Measurements from ENCODE around the gene RPS19.
"Not testable (repeated sequence)": the region's sequence is repeated elsewhere in the genome, so short reads cannot be mapped to it uniquely, and the experiment has no call there.

The RPS19 gene

GRCh38 chr19:41903193-41903953, 43.3 kb downstream of the RPS19 start:
- no peak for FAIRE-seq

GRCh38 chr19:41904118-41904870, 44.2 kb downstream of the RPS19 start:
- no peak for FAIRE-seq

GRCh38 chr19:41905273-41906002, 45.4 kb downstream of the RPS19 start:
- no peak for FAIRE-seq

GRCh38 chr19:41906271-41906670, 46.2 kb downstream of the RPS19 start:
- no peak for FAIRE-seq

GRCh38 chr19:41906916-41907680, 47.0 kb downstream of the RPS19 start:
- FAIRE-seq: no peak

- no peak for FAIRE-seq
Observed at GRCh38 chr19:41907994-41908615, 48.0 kb downstream of the RPS19 start.

- FAIRE-seq: no peak
Observed at GRCh38 chr19:41908724-41909464, 48.8 kb downstream of the RPS19 start.

- FAIRE-seq: no peak
Observed at GRCh38 chr19:41909706-41910105, 49.7 kb downstream of the RPS19 start.

- FAIRE-seq: no peak
Observed at GRCh38 chr19:41910240-41910991, 50.4 kb downstream of the RPS19 start.

- no peak for FAIRE-seq
Observed at GRCh38 chr19:41910992-41911888, 51.2 kb downstream of the RPS19 start.

- no peak for FAIRE-seq
Observed at GRCh38 chr19:41911889-41912731, 52.1 kb downstream of the RPS19 start.

GRCh38 chr19:41912899-41913537, 53.0 kb downstream of the RPS19 start:
- FAIRE-seq: no peak

- FAIRE-seq: no peak
Observed at GRCh38 chr19:41913538-41914423, 53.7 kb downstream of the RPS19 start.

- not testable (repeated sequence) for FAIRE-seq
Observed at GRCh38 chr19:41914424-41914834, 54.4 kb downstream of the RPS19 start.

GRCh38 chr19:41915021-41915775, 55.1 kb downstream of the RPS19 start:
- FAIRE-seq: no peak

- FAIRE-seq: no peak
Observed at GRCh38 chr19:41915776-41916414, 55.8 kb downstream of the RPS19 start.
